Activated CD8-positive, alpha-beta memory T cell treated with anti-CD3 and anti-CD28 coated beads for 24 hours (primary cell): ENCODE measurements around the gene PCBP3.
"Not testable (repeated sequence)": the region's sequence is repeated elsewhere in the genome, so short reads cannot be mapped to it uniquely, and the experiment has no call there.

Experiments used
- DNase-seq: peaks from one replicate; pipeline ENCODE4 v3.0.0-alpha.2; 2020

The PCBP3 gene

DNA sequence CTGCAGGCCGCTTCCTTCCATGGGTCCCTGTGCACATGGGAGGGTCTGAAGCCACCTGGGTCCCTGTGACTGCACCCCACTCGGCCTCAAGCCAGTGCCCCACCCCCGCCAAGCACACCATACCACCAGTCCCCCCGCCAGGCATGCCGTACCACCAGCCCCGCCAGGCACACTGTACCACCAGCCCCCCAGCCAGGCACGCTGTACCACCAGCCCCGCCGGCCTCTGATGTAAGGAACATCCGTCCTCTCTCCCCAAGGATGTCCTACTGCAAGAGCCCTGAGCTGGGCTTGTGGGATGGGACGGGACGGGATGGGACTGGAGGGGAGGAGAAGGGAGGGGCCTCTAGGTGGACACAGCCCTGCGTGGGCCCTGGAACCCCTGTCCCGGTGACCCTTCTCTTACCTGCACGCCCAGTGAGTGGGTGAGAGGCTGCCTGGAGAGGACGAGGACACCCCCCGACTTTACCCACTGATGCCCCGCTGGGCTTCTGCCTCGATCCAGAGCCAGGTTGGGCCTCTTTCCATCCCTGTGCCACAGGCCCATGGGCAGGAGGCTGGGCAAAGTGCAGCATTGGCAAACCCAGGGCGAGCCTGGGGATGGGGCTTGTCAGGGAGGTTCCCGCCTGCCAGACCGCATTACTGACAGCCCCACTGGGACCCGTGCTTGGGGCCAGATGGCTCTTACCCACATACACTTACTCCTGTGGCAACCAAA is 297.3 kb downstream of the PCBP3 start:
- DNase-seq: no peak

DNA sequence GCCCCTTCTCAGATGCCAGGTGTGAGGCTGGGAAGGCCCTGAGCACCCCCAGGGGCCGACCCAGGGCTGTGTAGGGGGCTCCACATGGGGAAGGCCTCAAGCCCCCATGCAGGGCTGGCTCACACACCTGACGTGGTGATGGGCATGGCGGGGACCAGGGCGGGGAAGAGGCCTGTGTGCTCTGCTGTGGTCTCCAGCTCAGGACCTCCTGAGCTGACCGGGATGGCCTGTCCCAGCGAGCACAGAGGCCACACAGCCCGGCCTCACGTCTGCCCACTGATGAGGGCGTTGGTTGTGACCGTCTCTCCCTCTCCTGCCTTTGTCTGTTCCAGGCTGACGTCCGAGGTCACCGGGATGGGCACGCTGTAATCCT is 297.8 kb downstream of the PCBP3 start:
- DNase-seq: no peak

DNA sequence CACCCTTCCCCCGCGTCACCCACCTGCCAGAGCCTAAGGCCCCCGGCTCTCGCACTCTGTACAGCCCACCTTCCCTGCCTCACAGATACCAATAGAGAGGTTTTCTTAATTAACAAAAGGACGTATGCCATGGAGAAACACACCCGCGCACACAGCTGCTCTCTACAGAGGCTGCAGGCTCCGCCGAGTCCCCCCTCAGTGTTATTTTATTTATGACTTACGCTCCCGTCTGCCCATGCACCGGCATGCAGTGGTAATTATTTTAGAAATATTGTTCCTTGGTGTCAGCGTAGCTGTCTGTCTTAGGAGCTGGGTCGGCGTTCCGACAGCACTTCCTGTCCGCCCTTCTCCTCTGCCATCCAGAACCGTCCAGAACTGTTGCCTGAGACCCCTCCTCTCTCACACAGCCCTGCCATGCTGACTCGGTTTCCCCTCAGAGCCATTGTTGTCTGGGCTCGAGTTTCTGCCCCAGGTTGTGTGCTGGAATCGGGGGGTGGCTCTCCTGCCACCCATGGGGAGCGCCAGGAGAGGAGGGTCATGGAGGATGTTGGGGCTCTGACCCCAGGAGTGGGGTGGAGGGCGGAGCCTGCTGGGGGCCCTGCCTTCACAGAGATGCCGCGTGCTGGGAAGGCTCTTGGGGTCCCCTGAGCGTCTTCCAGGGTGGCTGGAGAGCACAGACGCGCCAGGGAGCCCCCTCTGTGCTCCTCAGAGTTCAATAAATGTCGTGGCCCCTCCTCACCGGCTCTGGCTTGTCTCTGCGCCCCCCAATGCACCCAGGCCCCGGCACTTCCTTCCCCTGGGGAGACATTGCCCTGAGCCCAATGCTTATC is 298.4 kb downstream of the PCBP3 start:
- no peak for DNase-seq

DNA sequence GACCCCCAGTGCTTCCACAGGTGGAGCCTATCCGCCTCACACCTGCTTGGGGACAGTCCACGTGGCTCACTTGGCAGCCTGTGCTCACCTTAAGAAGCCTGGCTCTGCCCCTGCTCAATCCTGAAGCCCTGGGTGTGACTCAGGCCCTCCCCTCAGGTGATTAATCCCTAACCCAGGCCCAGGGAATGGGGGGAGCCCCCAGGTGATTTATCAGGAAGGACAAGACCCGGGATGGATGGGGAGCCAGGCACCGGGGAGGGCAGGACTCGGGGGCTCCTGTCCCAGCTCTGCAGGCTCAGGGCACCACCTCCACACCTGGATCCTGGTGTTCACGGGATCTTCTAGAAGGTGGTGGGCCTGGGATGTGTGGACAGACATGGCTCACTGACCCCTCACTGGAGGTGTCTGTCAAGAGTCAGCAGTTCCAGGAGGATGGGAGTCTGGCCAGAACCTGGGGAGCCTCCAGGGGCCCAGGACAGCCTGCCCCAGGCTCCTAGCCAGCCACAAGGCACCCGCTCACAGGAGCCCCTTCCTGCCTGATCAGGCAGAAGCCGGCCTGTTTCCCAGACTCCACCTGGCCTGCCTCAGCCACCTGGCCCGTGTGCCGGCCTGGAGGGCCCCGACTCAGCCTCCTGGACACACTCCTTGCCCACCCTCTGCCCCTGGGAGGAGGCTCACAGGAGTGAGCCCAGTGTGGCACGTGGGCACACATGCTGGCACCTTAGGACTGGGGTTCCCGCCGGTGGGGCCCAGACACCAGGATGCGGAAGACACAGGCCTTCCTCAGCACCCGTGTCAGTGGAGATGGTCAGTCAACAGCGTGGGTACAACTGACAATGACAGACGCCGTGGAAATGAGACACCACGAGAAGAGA is 299.5 kb downstream of the PCBP3 start:
- DNase-seq: no peak

DNA sequence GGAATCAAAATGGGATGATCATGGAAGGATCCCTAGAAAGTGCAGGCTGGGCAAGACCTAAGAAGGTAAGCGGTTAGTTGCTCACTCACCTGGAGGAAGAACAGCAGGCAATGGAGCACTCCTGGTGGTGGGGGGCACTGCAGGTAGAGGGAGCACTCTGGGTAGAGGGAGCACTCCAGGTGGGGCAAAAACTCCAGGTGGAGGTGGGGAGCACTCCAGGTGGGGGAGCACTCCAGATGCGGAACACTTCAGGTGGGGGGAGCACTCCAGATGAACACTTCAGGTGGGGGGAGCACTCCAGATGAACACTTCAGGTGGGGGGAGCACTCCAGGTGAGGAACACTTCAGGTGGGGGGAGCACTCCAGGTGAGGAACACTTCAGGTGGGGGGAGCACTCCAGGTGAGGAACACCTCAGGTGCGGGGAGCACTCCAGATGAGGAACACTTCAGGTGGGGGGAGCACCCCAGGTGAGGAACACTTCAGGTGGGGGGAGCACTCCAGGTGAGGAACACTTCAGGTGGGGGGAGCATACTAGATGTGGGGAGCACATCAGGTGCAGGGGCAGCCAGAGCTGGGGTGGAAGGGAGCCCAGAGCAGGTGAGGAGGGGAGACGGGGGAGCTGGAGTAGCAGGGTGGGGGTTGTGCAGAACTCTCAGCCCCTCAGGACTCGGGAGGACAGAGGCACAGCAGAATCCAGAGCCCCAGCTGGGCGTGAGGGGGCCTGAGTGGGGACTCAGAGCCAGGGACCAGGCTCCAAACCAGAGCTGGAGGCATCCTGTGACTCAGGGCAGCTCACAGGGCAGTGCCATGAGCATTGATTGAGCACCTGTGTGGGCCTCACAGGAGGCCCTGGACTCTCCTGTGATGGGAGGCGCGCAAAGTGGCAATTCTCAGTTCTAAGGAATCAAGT is 300.4 kb downstream of the PCBP3 start:
- DNase-seq: no peak

DNA sequence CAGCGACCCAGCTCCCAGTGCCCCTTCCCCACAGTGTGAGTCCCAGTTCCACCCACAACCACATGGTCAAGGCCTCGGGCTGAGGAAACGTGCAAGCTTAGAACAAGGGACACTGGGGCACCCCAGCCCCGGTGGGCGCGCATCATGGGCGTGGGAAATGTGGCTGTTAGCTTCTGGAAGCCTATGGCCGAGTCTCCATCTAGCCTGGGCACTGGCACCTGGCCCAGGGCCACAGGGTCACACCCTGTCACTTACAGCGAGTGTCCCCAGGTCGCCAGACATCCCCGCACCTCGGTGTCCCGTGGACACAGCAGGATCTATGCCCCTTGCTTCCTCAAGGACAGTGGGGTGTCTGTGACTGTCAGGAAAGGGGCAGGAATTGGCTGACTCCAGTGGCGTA is 301.1 kb downstream of the PCBP3 start:
- DNase-seq: no peak

DNA sequence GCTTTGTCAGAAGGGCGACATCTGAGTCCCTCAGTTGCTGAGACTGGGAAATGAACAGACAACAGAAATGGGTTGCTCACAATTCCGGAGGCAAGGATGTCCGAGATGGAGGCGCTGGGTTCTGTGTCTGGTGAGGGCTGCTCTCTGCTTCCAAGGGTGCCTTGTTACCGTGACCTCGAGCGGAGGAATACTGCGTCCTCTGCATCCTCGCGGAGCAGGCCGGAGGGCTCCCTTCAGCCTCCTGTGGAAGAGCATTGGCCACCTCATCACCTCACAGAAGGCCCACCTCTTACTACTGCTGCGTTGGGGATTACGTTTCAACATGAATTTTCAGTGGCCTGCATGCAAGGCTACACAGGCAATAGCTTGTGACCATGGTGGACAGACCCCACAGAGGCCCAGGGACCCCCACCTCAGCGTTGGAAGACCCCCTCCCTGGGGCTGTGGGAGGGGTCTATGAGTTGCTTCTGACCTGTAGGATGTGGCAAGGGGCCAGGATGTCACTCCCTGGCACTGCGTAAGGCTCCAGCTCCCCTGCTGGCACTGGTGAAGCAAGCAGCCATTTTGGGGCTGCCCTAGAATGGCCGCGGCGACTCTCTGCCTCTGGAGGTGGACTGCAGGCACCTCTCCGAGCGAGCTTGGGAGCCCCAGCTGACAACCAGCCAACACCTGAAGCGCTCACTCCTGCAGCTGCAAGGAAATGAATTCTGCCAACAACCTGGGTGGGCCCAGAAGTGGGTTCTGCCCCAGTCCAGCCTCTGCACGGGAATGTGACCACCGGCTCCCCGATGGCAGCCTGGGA is 301.7 kb downstream of the PCBP3 start:
- DNase-seq: no peak

DNA sequence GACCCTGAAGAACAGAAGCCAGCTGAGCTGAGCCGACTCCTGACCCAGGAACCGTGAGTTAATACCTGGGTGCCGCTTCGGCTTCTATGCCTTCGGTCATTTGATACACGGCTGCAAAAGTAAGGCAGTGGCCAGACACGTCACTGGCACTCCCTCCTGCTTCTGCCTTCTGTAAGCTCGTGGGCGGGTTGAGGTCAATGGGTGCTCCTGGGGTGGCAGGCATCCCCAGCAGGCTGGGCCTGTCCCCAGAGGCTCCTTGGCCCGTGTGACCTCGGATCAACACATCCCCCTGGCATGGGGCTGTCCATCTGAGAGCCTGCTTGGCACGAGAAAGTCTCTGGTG is 302.3 kb downstream of the PCBP3 start:
- no peak for DNase-seq

DNA sequence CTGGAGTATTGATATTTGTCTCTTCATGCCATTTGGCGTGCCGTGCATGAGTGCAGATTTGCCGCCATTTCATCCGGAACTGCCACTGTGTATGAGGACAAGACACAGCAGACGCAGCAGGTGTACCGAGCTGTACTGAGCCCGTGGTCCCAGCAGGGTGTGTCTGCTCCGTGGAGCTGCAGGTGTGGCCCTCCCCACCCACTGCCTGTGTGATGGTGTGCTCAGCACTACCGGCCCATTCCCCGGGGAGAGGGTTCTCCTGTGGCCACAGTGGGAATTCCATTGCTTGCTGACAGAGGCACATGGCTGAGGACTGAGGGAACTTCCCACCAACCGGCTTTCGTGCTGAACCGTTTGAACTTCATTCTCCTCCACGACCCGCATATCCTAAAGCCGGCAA is 303.8 kb downstream of the PCBP3 start:
- DNase-seq: no peak

DNA sequence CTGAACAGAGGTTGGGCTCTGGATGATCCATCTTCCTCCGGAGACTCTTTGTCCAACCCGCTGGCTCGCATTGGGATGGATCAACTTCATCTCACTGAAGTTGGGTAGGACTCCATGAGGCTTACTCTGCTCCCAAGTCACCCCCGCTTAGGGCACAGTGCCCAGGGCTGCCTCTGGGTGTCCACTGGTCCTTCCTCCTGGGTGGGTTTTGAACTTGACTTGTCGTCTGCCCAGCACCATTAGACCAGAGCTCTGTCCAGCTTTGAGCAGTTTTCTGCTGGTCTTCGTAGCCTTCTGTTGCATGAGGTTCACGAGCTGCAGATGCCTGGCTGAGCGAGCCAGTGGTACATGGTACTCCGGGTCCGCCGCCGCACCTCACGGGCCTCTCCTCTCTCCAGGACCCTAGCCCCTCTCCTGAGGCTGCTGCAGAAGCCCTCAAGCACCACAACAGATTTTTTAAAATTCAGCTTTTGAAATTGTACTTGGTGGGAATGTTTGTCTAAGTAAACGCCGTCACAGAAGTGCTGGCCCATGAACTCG is 304.3 kb downstream of the PCBP3 start:
- DNase-seq: no peak

DNA sequence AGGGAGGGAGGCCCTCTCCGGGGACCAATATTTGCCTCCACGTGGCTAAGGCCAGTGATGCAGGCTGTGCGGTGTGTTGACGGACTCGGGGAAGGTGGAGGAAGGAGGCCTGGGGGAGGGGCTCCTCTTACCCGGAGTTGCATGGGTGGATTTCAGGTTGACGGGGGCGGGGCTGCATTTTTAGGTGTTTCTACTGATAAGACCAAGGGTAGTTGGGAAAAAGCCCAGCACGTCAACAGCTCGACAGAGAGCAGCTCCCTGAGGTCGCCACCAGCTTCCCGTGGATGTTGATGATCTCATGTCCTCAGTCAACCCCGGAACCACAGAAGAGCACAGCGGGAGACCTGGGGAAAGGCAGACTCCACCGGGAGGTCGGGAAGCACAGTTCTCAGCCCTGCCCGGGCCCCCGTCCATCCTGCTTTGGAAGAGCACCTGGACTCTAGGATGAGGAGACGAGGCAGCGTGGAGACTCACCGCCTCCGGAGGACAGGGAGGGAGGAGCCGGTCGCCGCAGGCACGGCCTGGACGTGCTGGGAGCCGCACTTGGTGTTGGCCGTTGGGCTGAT is 305.1 kb downstream of the PCBP3 start:
- DNase-seq: no peak

DNA sequence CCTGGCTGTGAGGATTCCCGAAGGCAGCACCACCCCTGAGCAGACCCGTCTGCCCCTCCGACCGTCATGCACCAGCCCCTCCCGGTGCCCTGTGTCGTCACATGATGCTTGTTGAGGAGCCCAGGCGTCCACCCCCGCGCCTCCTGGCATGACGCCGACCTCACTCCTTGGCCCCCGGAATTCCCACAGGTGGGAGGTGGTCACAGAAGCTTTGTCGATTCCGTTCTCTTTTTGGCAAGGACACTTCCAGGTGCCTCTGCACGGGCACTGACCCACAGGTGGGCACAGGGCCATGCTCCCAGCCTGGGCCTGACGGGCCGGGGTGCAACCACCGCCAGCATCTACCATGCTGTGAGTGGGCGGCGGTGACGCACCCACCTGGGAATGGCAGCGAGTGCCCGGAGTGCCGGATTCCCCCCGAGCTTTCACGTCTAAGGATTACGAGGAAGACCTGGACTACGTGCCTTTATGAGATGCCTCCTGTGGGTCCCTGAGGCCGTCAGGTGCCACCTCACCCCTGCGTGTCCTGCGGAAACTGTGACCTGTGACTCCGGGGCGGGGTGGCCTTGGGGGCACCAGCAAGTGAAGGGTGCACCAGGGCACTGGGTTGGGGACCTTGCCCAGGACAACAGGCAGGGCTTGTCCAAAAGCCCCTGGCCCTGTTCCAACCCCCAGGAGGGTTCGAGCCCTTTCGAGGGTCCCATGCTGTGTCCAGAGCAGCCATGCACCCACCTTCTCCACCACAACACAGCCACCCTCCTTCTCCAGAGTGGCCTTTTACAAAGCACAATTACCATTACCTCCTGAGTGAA is 306.6 kb downstream of the PCBP3 start:
- no peak for DNase-seq

DNA sequence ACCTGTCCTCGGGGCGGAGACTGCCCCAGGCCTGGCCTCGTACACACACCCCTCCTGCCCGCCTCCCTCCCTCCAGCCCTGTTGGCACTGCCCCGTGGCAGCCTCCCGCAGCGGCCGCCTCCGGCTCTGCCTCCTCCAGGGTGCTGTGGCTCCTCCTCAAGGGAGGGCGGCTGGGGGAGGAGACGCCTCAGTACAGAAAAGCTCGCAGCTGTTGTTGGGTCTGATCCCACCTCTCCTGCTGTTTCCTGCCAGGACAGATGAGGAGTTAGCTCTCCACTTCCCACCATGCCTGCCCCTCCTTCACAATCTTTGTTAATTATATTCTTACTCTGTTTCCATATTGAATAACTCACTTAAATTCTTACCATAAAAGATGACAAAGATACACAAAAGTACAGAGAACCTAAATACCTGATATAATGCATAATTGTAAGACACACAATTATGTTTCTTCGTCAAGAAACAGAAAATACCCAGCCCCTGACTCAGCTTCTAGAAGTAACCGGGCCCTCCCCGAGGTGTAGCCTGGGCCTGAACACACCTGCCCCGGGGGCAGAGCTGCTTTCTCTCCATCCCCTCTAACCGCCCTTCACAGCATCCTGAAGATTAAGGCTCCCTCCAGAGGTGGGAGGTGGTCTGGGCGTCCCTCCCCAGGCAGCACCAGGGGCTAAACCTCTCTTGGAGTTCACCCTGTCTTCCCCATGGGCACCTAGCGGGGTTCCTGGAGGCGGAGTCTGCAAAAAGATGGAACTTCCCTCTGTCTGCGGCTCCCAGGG is 307.4 kb downstream of the PCBP3 start:
- no peak for DNase-seq

DNA sequence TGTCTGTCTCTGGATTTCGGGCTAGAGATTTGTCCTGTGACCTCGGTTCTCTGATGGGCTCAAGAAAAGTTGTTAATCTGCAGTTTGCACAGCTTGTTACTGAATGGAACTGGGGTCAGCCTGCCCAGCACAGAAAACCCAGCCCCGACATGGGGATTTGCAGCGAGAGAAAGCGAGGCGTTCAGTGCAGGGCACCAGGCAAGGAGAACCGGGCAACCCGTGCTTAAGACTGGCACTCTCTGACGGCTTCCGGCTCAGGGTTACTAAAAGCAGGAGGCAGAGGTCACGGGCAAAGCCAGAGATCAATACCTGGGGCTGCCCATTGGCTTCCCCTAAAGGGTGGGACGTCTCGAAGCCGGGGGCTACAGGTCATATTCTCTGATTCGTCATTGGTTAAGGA is 308.2 kb downstream of the PCBP3 start:
- no peak for DNase-seq

DNA sequence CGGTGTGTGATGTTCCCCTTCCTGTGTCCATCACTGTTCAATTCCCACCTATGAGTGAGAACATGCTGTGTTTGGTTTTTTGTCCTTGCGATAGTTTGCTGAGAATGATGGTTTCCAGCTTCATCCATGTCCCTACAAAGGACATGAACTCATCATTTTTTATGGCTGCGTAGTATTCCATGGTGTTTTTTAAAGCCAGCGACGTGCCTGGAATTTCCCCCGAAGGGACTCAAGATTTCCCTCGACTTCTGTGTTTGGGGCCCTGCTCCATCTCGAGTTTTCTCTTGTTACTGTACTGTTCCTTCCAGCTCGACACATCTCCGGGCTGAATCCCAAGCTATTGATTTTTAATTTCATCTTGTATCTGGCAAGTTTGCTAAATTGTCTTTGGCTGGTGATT is 309.0 kb downstream of the PCBP3 start:
- DNase-seq: not testable (repeated sequence)

DNA sequence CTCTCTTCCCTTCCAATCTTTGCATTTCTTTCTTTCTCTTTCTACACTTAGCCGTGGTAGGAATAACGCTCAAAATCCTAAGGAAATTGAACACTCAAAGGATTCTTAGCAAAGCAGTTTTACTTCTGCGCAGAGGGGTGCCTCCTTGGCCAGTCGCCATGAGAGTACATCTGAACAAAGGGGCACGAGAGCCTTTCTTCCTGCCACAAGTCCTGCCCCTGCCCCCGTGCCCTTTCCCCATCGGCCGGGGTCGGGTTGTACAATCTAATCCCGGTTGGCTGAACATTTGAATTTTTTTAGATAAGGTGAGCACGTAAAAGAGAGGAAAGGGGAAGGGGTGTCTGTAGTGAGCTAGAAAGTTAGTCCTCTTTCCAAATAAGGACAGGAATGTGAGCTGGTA is 309.4 kb downstream of the PCBP3 start:
- no peak for DNase-seq

DNA sequence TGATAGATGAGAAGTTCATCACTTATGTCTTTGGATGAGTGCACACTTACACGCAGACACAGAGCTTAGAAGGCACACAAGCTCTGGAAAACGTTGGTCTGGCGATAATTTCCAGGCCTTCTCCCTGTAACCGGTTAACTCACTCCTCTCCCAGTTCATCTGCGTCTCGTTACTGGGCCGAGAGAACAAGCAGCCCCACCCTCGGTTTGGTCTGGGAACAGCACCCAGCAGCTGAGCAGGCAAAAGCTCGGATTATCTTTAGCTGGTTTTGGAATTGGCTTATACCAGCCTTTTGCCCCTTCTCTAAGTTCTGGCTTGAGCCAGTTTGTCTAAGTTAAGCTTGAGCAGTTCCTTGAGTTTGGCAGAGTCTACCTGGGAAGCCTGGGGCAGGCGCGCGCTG is 310.7 kb downstream of the PCBP3 start:
- no peak for DNase-seq

DNA sequence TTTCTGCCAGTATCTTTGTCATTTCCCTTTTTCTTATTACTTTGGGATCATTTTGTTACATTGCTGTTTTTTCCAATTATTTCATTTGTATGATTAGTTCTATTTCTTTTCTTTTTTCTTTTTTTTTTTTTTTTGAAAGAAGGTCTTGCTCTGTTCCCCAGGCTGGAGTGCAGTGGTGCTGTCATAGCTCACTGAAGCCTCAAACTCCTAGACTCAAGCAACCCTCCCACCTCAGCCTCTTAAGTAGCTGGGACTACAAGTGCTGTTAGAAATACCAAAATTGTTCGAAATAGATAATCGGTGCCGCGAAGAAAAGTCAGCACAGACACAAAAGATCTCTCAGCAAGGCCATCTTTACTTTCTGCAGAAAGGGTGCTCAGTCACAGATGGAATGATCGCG is 311.4 kb downstream of the PCBP3 start:
- no peak for DNase-seq

DNA sequence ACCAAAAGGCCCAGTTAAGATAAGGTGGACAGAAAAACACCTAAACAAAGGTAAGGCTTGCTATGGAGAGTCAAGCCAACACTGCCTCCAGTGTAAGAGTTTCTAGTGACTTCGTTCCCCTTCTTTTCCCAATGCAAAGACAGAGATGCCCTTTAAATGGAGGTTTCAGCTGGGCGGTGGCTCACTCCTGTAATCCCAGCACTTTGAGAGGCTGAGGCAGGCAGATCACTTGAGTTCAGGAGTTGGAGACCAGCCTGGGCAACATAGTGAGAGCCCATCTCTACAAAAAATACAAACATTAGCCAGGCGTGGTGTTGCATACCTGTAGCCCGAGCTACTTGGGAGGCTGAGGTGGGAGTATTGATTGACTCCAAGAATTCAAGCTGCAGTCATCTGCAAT is 314.0 kb downstream of the PCBP3 start:
- DNase-seq: no peak
